HEK293 (cell line): Measurements from ENCODE around the gene NFIB.

Experiments used
- ZBTB8A ChIP-seq: fragments of 450-650 bp; formaldehyde crosslinking; IDR thresholded peaks from 2 replicates; pipeline ENCODE4 v1.5.1; 2016; ENCODE audit warnings: missing biosample characterization, missing genetic modification characterization
- ZNF138 ChIP-seq: fragments of 450-650 bp; formaldehyde crosslinking; IDR thresholded peaks from 2 replicates; pipeline ENCODE4 v1.5.1; 2016; ENCODE audit warnings: missing biosample characterization, missing genetic modification characterization, borderline replicate concordance
- TF ChIP-seq, protein P1 (sequence below): fragments of 450-650 bp; formaldehyde crosslinking; IDR thresholded peaks from 2 replicates; pipeline ENCODE4 v1.5.1; 2016; ENCODE audit warnings: missing biosample characterization, missing genetic modification characterization
- TF ChIP-seq, protein P2 (sequence below): fragments of 450-650 bp; formaldehyde crosslinking; optimal IDR thresholded peaks from 2 replicates; pipeline ENCODE3; 2016; ENCODE audit warnings: missing biosample characterization, mild to moderate bottlenecking, missing genetic modification characterization
- TF ChIP-seq, protein P3 (sequence below): fragments of 450-650 bp; formaldehyde crosslinking; IDR thresholded peaks from 2 replicates; pipeline ENCODE4 v1.5.1; 2016; ENCODE audit warnings: missing biosample characterization, missing genetic modification characterization, borderline replicate concordance

DNA sequence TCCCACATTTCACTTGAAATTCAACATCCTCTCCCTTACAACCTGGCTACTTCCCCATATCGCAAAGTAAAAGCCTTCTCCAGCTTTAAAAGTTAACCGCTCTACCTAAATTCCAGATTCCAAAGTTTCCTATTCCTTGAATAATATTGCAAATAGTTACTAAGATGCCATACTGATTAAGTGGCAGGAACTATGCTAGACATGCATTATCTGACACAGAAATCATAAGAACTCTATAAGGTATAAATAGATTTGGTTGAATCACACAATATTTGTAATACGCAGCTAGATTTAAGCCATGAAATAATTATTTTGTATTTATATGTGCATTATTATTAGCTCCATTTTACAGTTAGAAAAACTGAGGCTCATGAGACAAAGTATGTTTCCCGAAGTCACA is 92.8 kb downstream of the NFIB start:
- TF ChIP-seq, protein P1, sequence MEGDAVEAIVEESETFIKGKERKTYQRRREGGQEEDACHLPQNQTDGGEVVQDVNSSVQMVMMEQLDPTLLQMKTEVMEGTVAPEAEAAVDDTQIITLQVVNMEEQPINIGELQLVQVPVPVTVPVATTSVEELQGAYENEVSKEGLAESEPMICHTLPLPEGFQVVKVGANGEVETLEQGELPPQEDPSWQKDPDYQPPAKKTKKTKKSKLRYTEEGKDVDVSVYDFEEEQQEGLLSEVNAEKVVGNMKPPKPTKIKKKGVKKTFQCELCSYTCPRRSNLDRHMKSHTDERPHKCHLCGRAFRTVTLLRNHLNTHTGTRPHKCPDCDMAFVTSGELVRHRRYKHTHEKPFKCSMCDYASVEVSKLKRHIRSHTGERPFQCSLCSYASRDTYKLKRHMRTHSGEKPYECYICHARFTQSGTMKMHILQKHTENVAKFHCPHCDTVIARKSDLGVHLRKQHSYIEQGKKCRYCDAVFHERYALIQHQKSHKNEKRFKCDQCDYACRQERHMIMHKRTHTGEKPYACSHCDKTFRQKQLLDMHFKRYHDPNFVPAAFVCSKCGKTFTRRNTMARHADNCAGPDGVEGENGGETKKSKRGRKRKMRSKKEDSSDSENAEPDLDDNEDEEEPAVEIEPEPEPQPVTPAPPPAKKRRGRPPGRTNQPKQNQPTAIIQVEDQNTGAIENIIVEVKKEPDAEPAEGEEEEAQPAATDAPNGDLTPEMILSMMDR (tag by site-specific recombination): no peak
- TF ChIP-seq, protein P2, sequence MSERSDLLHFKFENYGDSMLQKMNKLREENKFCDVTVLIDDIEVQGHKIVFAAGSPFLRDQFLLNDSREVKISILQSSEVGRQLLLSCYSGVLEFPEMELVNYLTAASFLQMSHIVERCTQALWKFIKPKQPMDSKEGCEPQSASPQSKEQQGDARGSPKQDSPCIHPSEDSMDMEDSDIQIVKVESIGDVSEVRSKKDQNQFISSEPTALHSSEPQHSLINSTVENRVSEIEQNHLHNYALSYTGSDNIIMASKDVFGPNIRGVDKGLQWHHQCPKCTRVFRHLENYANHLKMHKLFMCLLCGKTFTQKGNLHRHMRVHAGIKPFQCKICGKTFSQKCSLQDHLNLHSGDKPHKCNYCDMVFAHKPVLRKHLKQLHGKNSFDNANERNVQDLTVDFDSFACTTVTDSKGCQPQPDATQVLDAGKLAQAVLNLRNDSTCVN (tag by site-specific recombination): no peak
- TF ChIP-seq, protein P3, sequence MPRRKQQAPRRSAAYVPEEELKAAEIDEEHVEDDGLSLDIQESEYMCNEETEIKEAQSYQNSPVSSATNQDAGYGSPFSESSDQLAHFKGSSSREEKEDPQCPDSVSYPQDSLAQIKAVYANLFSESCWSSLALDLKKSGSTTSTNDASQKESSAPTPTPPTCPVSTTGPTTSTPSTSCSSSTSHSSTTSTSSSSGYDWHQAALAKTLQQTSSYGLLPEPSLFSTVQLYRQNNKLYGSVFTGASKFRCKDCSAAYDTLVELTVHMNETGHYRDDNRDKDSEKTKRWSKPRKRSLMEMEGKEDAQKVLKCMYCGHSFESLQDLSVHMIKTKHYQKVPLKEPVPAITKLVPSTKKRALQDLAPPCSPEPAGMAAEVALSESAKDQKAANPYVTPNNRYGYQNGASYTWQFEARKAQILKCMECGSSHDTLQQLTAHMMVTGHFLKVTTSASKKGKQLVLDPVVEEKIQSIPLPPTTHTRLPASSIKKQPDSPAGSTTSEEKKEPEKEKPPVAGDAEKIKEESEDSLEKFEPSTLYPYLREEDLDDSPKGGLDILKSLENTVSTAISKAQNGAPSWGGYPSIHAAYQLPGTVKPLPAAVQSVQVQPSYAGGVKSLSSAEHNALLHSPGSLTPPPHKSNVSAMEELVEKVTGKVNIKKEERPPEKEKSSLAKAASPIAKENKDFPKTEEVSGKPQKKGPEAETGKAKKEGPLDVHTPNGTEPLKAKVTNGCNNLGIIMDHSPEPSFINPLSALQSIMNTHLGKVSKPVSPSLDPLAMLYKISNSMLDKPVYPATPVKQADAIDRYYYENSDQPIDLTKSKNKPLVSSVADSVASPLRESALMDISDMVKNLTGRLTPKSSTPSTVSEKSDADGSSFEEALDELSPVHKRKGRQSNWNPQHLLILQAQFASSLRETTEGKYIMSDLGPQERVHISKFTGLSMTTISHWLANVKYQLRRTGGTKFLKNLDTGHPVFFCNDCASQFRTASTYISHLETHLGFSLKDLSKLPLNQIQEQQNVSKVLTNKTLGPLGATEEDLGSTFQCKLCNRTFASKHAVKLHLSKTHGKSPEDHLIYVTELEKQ (tag by site-specific recombination): no peak
- no peak for TF ChIP-seq ZNF138 (tag by site-specific recombination)
- no peak for TF ChIP-seq ZBTB8A (tag by site-specific recombination)
